ENCODE measurements around the gene NUP37.

GRCh38 chr12:102043928-102044327, 76.0 kb downstream of the NUP37 start:
- no peak for TF ChIP-seq CTCF (IDR thresholded peaks at IDR 0.05 in 4 of 5, conservative IDR thresholded peaks at IDR 0.05 in 1 of 5)
- TF ChIP-seq POLR2A (IDR thresholded peaks at IDR 0.05): no peak

Data from gastrocnemius medialis (tissue), 4 donors.